ENCODE measurements around the gene MYO5A.
A peak's percentile ranks its signal among the peaks of the same experiment; 100 is the strongest.

Gene MYO5A

GRCh38 chr15:52281085-52282035, 247.3 kb downstream of the MYO5A start:
- DNase-seq, result no peak

- no peak for DNase-seq
These were observed 248.2 kb downstream of the MYO5A start for GRCh38 chr15:52280326-52281084.

GRCh38 chr15:52278636-52279367, 249.9 kb downstream of the MYO5A start:
- DNase-seq, result no peak

- DNase-seq, result no peak
These were observed 250.5 kb downstream of the MYO5A start for GRCh38 chr15:52278135-52278534.

- no peak for DNase-seq
These were observed 251.1 kb downstream of the MYO5A start for GRCh38 chr15:52277575-52277974.

GRCh38 chr15:52276256-52276770, 252.4 kb downstream of the MYO5A start:
- no peak for DNase-seq

- no peak for DNase-seq
These were observed 265.0 kb downstream of the MYO5A start for GRCh38 chr15:52263563-52264282.

- no peak for DNase-seq
These were observed 266.3 kb downstream of the MYO5A start for GRCh38 chr15:52262364-52262763.

- no peak for DNase-seq
These were observed 267.0 kb downstream of the MYO5A start for GRCh38 chr15:52261498-52262242.

- no peak for DNase-seq
These were observed 267.7 kb downstream of the MYO5A start for GRCh38 chr15:52261026-52261425.

- no peak for DNase-seq
These were observed 269.2 kb downstream of the MYO5A start for GRCh38 chr15:52259503-52259902.

GRCh38 chr15:52258461-52258860, 270.2 kb downstream of the MYO5A start:
- DNase-seq, result no peak

GRCh38 chr15:52257734-52258062, 271.0 kb downstream of the MYO5A start:
- peak; percentile 4 to 13 for DNase-seq
